Endothelial cell of umbilical vein (primary cell): Measurements from ENCODE around the gene DIP2C. TPM values are rescaled to one million over a fixed set of nuclear protein-coding genes. Genes with fewer than 3 reads are reported as not detected.

Experiments
- BruUV-seq: library from RNA; stranded (reverse); fragments of 400-500 nt; replicated peaks from 2 replicates; lab custom pipeline; 2021; lab: Mats Ljungman, UMichigan
- CTCF ChIA-PET: fragments of 300-600, 350-600 bp; sonication (Branson Sonifier 250); formaldehyde crosslinking; loops from one replicate; lab custom pipeline; 2021; ENCODE audit warnings: antibody characterized with exemption, inconsistent platforms; lab: Charles Lee
- POLR2A ChIA-PET: fragments of 300-600, 350-600 bp; sonication (Branson Sonifier 250); formaldehyde crosslinking; loops from one replicate; lab custom pipeline; 2021; ENCODE audit warnings: antibody characterized with exemption, inconsistent platforms; lab: Charles Lee
- DNase-seq: peaks from one replicate; pipeline ENCODE4 v3.0.0-alpha.2; 2011; ENCODE audit warnings: low read depth, low spot score
- FAIRE-seq: peaks from 2 replicates; lab custom pipeline; 2011; peaks lifted over from hg19 to GRCh38; lab: Jason Lieb, UNC
- H2AFZ ChIP-seq: 2 replicates; pipeline ENCODE4 v1.6.0; 2012; ENCODE audit warnings: low read depth, low read length, control low read depth, inconsistent platforms
- H3K27ac ChIP-seq: 2 replicates; pipeline ENCODE4 v1.5.1; 2011; ENCODE audit warnings: low read depth, mild to moderate bottlenecking, control low read depth, low read length, moderate library complexity; ENCODE audit not compliant: insufficient read depth
- H3K27me3 ChIP-seq, 2 experiments: 2 replicates each; pipeline versions ENCODE4 v1.6.0 to v1.6.1; 2011; ENCODE audit warnings: low read length in 2 of 2, mixed read lengths in 1 of 2; ENCODE audit not compliant: control insufficient read depth in 2 of 2, insufficient read depth in 2 of 2
- H3K36me3 ChIP-seq, 2 experiments: 2 replicates in 1 of 2; 3 replicates in 1 of 2; pipeline ENCODE4 v1.5.1; 2011; ENCODE audit warnings: low read length in 2 of 2, mild to moderate bottlenecking in 1 of 2, moderate library complexity in 1 of 2; ENCODE audit not compliant: control insufficient read depth in 2 of 2, insufficient read depth in 2 of 2; ENCODE audit errors: extremely low read depth in 1 of 2
- H3K4me1 ChIP-seq: 3 replicates; pipeline ENCODE4 v1.5.1; 2011; ENCODE audit warnings: mild to moderate bottlenecking, low read length; ENCODE audit not compliant: control insufficient read depth, insufficient read depth; ENCODE audit errors: extremely low read depth
- H3K4me2 ChIP-seq: 2 replicates; pipeline ENCODE4 v1.6.1; 2011; ENCODE audit warnings: low read length, control low read depth, mixed read lengths; ENCODE audit not compliant: insufficient read depth
- H3K4me3 ChIP-seq, 3 experiments: fragments of 200-600 bp in 1 of 3; sonication (generic), shearing (Covaris generic) in 1 of 3; replicated peaks in 1 of 3; 2 replicates each; pipeline ENCODE4 v1.5.1; 2011 to 2016; ENCODE audit warnings: control low read depth in 3 of 3, low read length in 3 of 3, mild to moderate bottlenecking in 2 of 3, inconsistent platforms in 1 of 3, low read depth in 1 of 3, moderate library complexity in 1 of 3; ENCODE audit not compliant: insufficient read depth in 1 of 3
- H3K79me2 ChIP-seq: 2 replicates; pipeline ENCODE4 v1.6.0; 2012; ENCODE audit warnings: low read length, inconsistent platforms; ENCODE audit not compliant: control insufficient read depth, insufficient read depth
- H3K9ac ChIP-seq: replicated peaks from 2 replicates; pipeline ENCODE3; 2011; ENCODE audit warnings: low read length, control low read depth; ENCODE audit not compliant: insufficient read depth; ENCODE audit errors: extremely low read depth
- H3K9me1 ChIP-seq: replicated peaks from 3 replicates; pipeline ENCODE4 v1.6.0; 2011; ENCODE audit warnings: mild to moderate bottlenecking, low read length; ENCODE audit not compliant: control insufficient read depth, insufficient read depth; ENCODE audit errors: extremely low read depth
- H3K9me3 ChIP-seq: replicated peaks from 2 replicates; pipeline ENCODE4 v1.5.1; 2012; ENCODE audit warnings: low read length, inconsistent platforms; ENCODE audit not compliant: control insufficient read depth, insufficient read depth
- H4K20me1 ChIP-seq: replicated peaks from 2 replicates; pipeline ENCODE3; 2011; ENCODE audit warnings: mild to moderate bottlenecking, low read length; ENCODE audit not compliant: control insufficient read depth, insufficient read depth; ENCODE audit errors: extremely low read depth
- EZH2 ChIP-seq: IDR thresholded peaks from 2 replicates; pipeline ENCODE4 v1.6.1; 2012; ENCODE audit warnings: borderline replicate concordance, low read depth, mild to moderate bottlenecking, moderate library complexity, low read length, inconsistent platforms; ENCODE audit not compliant: severe bottlenecking
- FOS ChIP-seq: IDR thresholded peaks from 2 replicates; pipeline ENCODE4 v1.6.1; 2011; ENCODE audit warnings: mild to moderate bottlenecking, low read length, moderate library complexity, borderline replicate concordance; ENCODE audit not compliant: insufficient read depth
- GATA2 ChIP-seq: IDR thresholded peaks from 2 replicates; pipeline ENCODE4 v1.7.0; 2011; ENCODE audit warnings: low read depth, mild to moderate bottlenecking, moderate library complexity, mixed read lengths, low read length; ENCODE audit not compliant: insufficient read length, insufficient read depth
- JUN ChIP-seq: IDR thresholded peaks from 2 replicates; pipeline ENCODE4 v1.6.1; 2011; ENCODE audit warnings: borderline replicate concordance, low read depth; ENCODE audit not compliant: insufficient read length, insufficient read depth
- MYC ChIP-seq: IDR thresholded peaks from one replicate; pipeline ENCODE4 v1.6.1; 2011; ENCODE audit warnings: mild to moderate bottlenecking, low read depth, low read length
- POLR2A ChIP-seq: IDR thresholded peaks from 2 replicates; pipeline ENCODE4 v1.6.1; 2012; ENCODE audit warnings: low read depth, mild to moderate bottlenecking, control low read depth, low read length
- POLR2AphosphoS5 ChIP-seq: IDR thresholded peaks from 2 replicates; pipeline ENCODE4 v1.6.1; 2012; ENCODE audit warnings: low read depth, mild to moderate bottlenecking, control low read depth, low read length, moderate library complexity; ENCODE audit not compliant: insufficient read depth
- dilution Hi-C: fragments of 300-500 bp; cut with MboI; formaldehyde crosslinking; loops from one replicate; pipeline ENCODE4 v1.15.0; 2019; ENCODE audit warnings: low sequenced_read_pairs; ENCODE audit not compliant: extremely low pct_ligation_motif_present
- intact Hi-C: fragments of 100-400 bp; cut with micrococcal nuclease; formaldehyde crosslinking; loops from one replicate; pipeline ENCODE4 v1.10.0; 2022
- polyA plus RNA-seq, 4 experiments: library from polyadenylated mRNA; depleted of rRNA in 3 of 4; stranded (reverse) in 3 of 4; unstranded in 1 of 4; fragments of >200 nt; gene quantifications; 2 replicates each; pipeline versions ENCODE4 v1.2.1 to v1.2.3, GENCODE V29; 2011 to 2012; ENCODE audit warnings: missing spikeins in 1 of 4
- total RNA-seq: library from RNA; stranded (reverse); gene quantifications from 2 replicates; pipeline ENCODE4 v1.2.3, GENCODE V29; 2021
- TF ChIP-seq, protein P1 (sequence below): IDR thresholded peaks from 2 replicates; pipeline ENCODE4 v1.6.1; 2011; ENCODE audit not compliant: insufficient read depth, insufficient read length
- TF ChIP-seq, protein P2 (sequence below), 2 donors: IDR thresholded peaks; 1 replicate in 1 of 2; 2 replicates in 1 of 2; pipeline ENCODE4 v1.5.1; 2011; ENCODE audit warnings: low read length in 2 of 2, mild to moderate bottlenecking in 2 of 2, moderate library complexity in 2 of 2, control low read depth in 1 of 2, inconsistent platforms in 1 of 2, low read depth in 1 of 2; ENCODE audit not compliant: insufficient read depth in 1 of 2; ENCODE audit errors: extremely low read depth in 1 of 2

DIP2C gene
- total and polyA plus RNA-seq, 2 donors (not counting 3 experiments of a cell fraction or from before 2014, with no cell fraction given), result 3.6 to 10.7 TPM

DNA sequence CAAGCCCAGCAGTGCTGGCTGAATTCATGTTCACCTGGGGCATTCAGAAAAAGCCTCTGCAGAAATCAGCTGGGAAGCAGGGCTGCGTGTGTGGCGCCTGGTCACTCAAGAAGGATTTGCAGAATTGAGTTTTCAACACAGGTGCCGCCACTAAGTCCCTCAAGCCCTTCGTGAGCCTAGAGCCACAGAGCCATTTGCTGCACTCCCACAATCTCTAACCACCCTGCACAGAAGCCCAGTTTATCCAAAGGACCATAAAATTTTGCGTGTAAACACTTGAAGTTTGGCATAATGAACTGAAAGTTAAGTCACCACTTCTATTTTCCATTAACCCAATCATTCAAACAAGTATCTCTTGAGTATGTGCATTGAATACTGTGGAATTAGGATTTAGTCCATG, 136.2 kb downstream of the DIP2C start:
- POLR2A ChIA-PET, result no interaction called here
- Histone ChIP-seq H4K20me1 (peaks cover 2% of the 10 kb centered on the region), H3K9me3 (no peaks in the 10 kb centered on the region), H2AFZ (no peak overlapping the region), H3K79me2 (no peaks in the 10 kb centered on the region), H3K27ac (no peak overlapping the region), H3K9me1 (no peaks in the 10 kb centered on the region), H3K27me3 (no peaks in the 10 kb centered on the region), H3K4me3 (no peak overlapping the region), H3K4me2 (no peak overlapping the region), H3K36me3 (no peaks in the 10 kb centered on the region), H3K4me1 (peaks cover 13% of the 10 kb centered on the region), H3K9ac (no peak overlapping the region)
- intact Hi-C loops (no loop called here), dilution Hi-C loops (no loop called here)
- no peak for FAIRE-seq
- CTCF ChIA-PET, result no interaction called here
- no peak for DNase-seq
- TF ChIP-seq JUN (no peak), EZH2 (no peak), POLR2A (no peak), MYC (no peak), FOS (no peak), GATA2 (no peak), POLR2AphosphoS5 (no peak)
- TF ChIP-seq, protein P1, sequence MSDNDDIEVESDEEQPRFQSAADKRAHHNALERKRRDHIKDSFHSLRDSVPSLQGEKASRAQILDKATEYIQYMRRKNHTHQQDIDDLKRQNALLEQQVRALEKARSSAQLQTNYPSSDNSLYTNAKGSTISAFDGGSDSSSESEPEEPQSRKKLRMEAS, result no peak
- TF ChIP-seq, protein P2, sequence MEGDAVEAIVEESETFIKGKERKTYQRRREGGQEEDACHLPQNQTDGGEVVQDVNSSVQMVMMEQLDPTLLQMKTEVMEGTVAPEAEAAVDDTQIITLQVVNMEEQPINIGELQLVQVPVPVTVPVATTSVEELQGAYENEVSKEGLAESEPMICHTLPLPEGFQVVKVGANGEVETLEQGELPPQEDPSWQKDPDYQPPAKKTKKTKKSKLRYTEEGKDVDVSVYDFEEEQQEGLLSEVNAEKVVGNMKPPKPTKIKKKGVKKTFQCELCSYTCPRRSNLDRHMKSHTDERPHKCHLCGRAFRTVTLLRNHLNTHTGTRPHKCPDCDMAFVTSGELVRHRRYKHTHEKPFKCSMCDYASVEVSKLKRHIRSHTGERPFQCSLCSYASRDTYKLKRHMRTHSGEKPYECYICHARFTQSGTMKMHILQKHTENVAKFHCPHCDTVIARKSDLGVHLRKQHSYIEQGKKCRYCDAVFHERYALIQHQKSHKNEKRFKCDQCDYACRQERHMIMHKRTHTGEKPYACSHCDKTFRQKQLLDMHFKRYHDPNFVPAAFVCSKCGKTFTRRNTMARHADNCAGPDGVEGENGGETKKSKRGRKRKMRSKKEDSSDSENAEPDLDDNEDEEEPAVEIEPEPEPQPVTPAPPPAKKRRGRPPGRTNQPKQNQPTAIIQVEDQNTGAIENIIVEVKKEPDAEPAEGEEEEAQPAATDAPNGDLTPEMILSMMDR (IDR thresholded peaks at IDR 0.05; ENCODE audit: extremely low read depth in 1 of 2, insufficient read depth in 1 of 2, low read depth in 1 of 2, low read length in 2 of 2), result no peak
- BruUV-seq, result no TSS peak
